Upper lobe of left lung (tissue), 4 donors: Measurements from ENCODE around the gene EYA3.

ENCODE experiments used
- EP300 ChIP-seq, 4 donors: sonication (generic); formaldehyde crosslinking; IDR thresholded peaks; one replicate each; pipeline ENCODE4 v1.5.1; 2017; ENCODE audit warnings: antibody characterized with exemption in 4 of 4, control low read depth in 2 of 4
- POLR2A ChIP-seq, 4 donors: fragments of 450-650 bp; IDR thresholded peaks; one replicate each; pipeline ENCODE4 v1.5.1; 2016 to 2017; ENCODE audit warnings: antibody characterized with exemption in 4 of 4, mild to moderate bottlenecking in 2 of 4
- POLR2AphosphoS5 ChIP-seq, 2 donors: sonication (generic); formaldehyde crosslinking; IDR thresholded peaks; one replicate each; pipeline ENCODE4 v1.5.1; 2017; ENCODE audit warnings: antibody characterized with exemption in 2 of 2
- TF ChIP-seq, protein P1 (sequence below), 6 experiments: fragments of 450-650 bp in 4 of 6; fragments of 200-600 bp in 2 of 6; sonication (generic) in 2 of 6; IDR thresholded peaks; one replicate each; pipeline ENCODE4 v1.5.1; 2016 to 2019; ENCODE audit warnings: antibody characterized with exemption in 6 of 6

DNA sequence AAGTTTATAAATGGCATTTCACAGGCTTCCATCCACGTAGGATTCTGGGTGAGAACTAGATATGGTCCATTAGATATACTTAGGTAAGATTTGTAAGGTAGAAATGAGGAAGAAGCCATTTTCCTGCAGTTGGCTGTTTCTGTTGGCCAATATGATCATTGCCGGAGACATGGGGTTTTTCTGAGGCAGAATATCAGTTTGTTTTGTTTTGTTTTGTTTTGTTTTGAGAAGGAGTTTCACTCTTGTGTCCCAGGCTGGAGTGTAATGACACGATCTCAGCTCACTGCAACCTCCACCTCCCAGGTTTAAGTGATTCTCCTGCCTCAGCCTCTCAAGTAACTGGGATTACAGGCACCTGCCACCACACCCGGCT lies 8.7 kb upstream of the EYA3 start:
- no peak for TF ChIP-seq POLR2A (IDR thresholded peaks at IDR 0.05)
- TF ChIP-seq, protein P1, sequence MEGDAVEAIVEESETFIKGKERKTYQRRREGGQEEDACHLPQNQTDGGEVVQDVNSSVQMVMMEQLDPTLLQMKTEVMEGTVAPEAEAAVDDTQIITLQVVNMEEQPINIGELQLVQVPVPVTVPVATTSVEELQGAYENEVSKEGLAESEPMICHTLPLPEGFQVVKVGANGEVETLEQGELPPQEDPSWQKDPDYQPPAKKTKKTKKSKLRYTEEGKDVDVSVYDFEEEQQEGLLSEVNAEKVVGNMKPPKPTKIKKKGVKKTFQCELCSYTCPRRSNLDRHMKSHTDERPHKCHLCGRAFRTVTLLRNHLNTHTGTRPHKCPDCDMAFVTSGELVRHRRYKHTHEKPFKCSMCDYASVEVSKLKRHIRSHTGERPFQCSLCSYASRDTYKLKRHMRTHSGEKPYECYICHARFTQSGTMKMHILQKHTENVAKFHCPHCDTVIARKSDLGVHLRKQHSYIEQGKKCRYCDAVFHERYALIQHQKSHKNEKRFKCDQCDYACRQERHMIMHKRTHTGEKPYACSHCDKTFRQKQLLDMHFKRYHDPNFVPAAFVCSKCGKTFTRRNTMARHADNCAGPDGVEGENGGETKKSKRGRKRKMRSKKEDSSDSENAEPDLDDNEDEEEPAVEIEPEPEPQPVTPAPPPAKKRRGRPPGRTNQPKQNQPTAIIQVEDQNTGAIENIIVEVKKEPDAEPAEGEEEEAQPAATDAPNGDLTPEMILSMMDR (IDR thresholded peaks at IDR 0.05), result no peak
- no peak for TF ChIP-seq POLR2AphosphoS5 (IDR thresholded peaks at IDR 0.05)
- TF ChIP-seq EP300 (IDR thresholded peaks at IDR 0.05), result no peak
